Neural progenitor cell (in vitro differentiated cells): Measurements from ENCODE around the gene BBS9. TPM values are rescaled to one million over a fixed set of nuclear protein-coding genes. Genes with fewer than 3 reads are reported as not detected.

ENCODE experiments used
- DNase-seq: peaks from one replicate; pipeline ENCODE4 v3.0.0-alpha.2; 2016; ENCODE audit warnings: low spot score
- H2AFZ ChIP-seq: fragments of 200-600 bp; sonication (generic); replicated peaks from 2 replicates; pipeline ENCODE4 v1.6.1; 2016; ENCODE audit warnings: antibody characterized with exemption
- H3F3A ChIP-seq: fragments of 200-600 bp; sonication (generic); 2 replicates; pipeline ENCODE4 v1.6.1; 2016; ENCODE audit warnings: antibody characterized with exemption, low read depth
- H3K27ac ChIP-seq: fragments of 200-600 bp; sonication (generic); 2 replicates; pipeline ENCODE4 v1.5.1; 2016; ENCODE audit warnings: mild to moderate bottlenecking
- H3K27me3 ChIP-seq: fragments of 200-600 bp; sonication (generic); 2 replicates; pipeline ENCODE4 v1.6.1; 2016; ENCODE audit warnings: mild to moderate bottlenecking, moderate library complexity
- H3K36me3 ChIP-seq: fragments of 200-600 bp; sonication (generic); 2 replicates; pipeline ENCODE4 v1.5.1; 2016
- H3K4me1 ChIP-seq: fragments of 200-600 bp; sonication (generic); 2 replicates; pipeline ENCODE4 v1.6.1; 2016; ENCODE audit warnings: mixed run types
- H3K4me2 ChIP-seq: fragments of 200-600 bp; sonication (generic); 2 replicates; pipeline ENCODE4 v1.6.1; 2016
- H3K4me3 ChIP-seq: fragments of 200-600 bp; sonication (generic); 2 replicates; pipeline ENCODE4 v1.5.1; 2016
- H3K79me2 ChIP-seq: fragments of 200-600 bp; sonication (generic); 2 replicates; pipeline ENCODE4 v1.6.1; 2016; ENCODE audit warnings: low read depth
- H3K9ac ChIP-seq: fragments of 200-600 bp; sonication (generic); 2 replicates; pipeline ENCODE4 v1.6.1; 2016
- H3K9me3 ChIP-seq: fragments of 200-600 bp; sonication (generic); 2 replicates; pipeline ENCODE4 v1.5.1; 2016; ENCODE audit warnings: low read depth
- H4K20me1 ChIP-seq: fragments of 200-600 bp; sonication (generic); 2 replicates; pipeline ENCODE4 v1.6.1; 2016; ENCODE audit warnings: low read depth
- H3K27ac Mint-ChIP-seq: 3 replicates; pipeline ENCODE4 v1.8.0; 2021; ENCODE audit warnings: mixed read lengths
- H3K27me3 Mint-ChIP-seq: 2 replicates; pipeline ENCODE4 v1.8.0; 2022; ENCODE audit warnings: low read depth, mild to moderate bottlenecking, inconsistent platforms, moderate library complexity, mixed read lengths; ENCODE audit not compliant: insufficient read depth
- H3K36me3 Mint-ChIP-seq: 3 replicates; pipeline ENCODE4 v1.8.0; 2021; ENCODE audit warnings: mixed read lengths
- H3K4me1 Mint-ChIP-seq: 3 replicates; pipeline ENCODE4 v1.8.0; 2021; ENCODE audit warnings: mixed read lengths
- H3K4me3 Mint-ChIP-seq: 3 replicates; pipeline ENCODE4 v1.8.0; 2021; ENCODE audit warnings: mild to moderate bottlenecking, moderate library complexity, mixed read lengths
- H3K9me3 Mint-ChIP-seq: 3 replicates; pipeline ENCODE4 v1.8.0; 2020; ENCODE audit warnings: mixed read lengths
- CTCF ChIP-seq: fragments of 200-600 bp; sonication (generic); IDR thresholded peaks from 2 replicates; pipeline ENCODE4 v1.5.1; 2017; ENCODE audit warnings: antibody characterized with exemption, mild to moderate bottlenecking
- EZH2 ChIP-seq: fragments of 200-600 bp; sonication (generic); IDR thresholded peaks from 2 replicates; pipeline ENCODE4 v1.6.1; 2017; ENCODE audit warnings: antibody characterized with exemption, mild to moderate bottlenecking, moderate library complexity
- EZH2phosphoT487 ChIP-seq: fragments of 200-600 bp; sonication (generic); IDR thresholded peaks from 2 replicates; pipeline ENCODE4 v1.6.1; 2017; ENCODE audit warnings: antibody characterized with exemption
- total RNA-seq: library from RNA; depleted of rRNA; stranded (reverse); fragments of >200 nt; gene quantifications from 2 replicates; pipeline ENCODE4 v1.2.3, GENCODE V29; 2015; ENCODE audit warnings: low replicate concordance

The BBS9 gene
- total RNA-seq, 1 donor from 2014 or later = 40.3 TPM

GRCh38 chr7:33457039-33457438 lies 327.7 kb downstream of the BBS9 start:
- H3K9ac ChIP-seq = no peak overlapping the region
- TF ChIP-seq CTCF = no peak
- no peak for TF ChIP-seq EZH2
- no peak for TF ChIP-seq EZH2phosphoT487
- H3K27ac Mint-ChIP-seq = no peak overlapping the region
- peaks cover 3% of the 10 kb centered on the region for H3K9me3 Mint-ChIP-seq
- no peaks in the 10 kb centered on the region for H3K9me3 ChIP-seq
- no peak overlapping the region for H3K4me3 ChIP-seq
- H3K4me1 Mint-ChIP-seq = peaks cover 19% of the 10 kb centered on the region
- H3F3A ChIP-seq = peaks cover 32% of the 10 kb centered on the region
- H3K4me2 ChIP-seq = peak overlapping the region; percentile 50
- H3K27ac ChIP-seq = no peak overlapping the region
- no peaks in the 10 kb centered on the region for H3K79me2 ChIP-seq
- DNase-seq = no peak
- H2AFZ ChIP-seq = no peak overlapping the region
- no peaks in the 10 kb centered on the region for H3K27me3 ChIP-seq
- peaks cover 53% of the 10 kb centered on the region for H3K4me1 ChIP-seq
- no peak overlapping the region for H3K4me3 Mint-ChIP-seq
- no peaks in the 10 kb centered on the region for H4K20me1 ChIP-seq
- H3K36me3 ChIP-seq = no peaks in the 10 kb centered on the region
- H3K27me3 Mint-ChIP-seq = no peaks in the 10 kb centered on the region
- no peaks in the 10 kb centered on the region for H3K36me3 Mint-ChIP-seq

GRCh38 chr7:33458581-33458980 lies 329.2 kb downstream of the BBS9 start:
- no peaks in the 10 kb centered on the region for H4K20me1 ChIP-seq
- no peaks in the 10 kb centered on the region for H3K79me2 ChIP-seq
- peak overlapping the region; percentile 58 for H3K27ac ChIP-seq
- no peaks in the 10 kb centered on the region for H3K9me3 ChIP-seq
- Mint-ChIP-seq H3K9me3 (no peaks in the 10 kb centered on the region), H3K27ac (no peak overlapping the region), H3K4me1 (peaks cover 28% of the 10 kb centered on the region), H3K4me3 (no peak overlapping the region), H3K27me3 (no peaks in the 10 kb centered on the region), H3K36me3 (no peaks in the 10 kb centered on the region)
- H3K27me3 ChIP-seq = no peaks in the 10 kb centered on the region
- H3F3A ChIP-seq = peaks cover 41% of the 10 kb centered on the region
- no peak for DNase-seq
- TF ChIP-seq EZH2 (no peak), EZH2phosphoT487 (no peak), CTCF (no peak)
- H3K9ac ChIP-seq = no peak overlapping the region
- H3K36me3 ChIP-seq = no peaks in the 10 kb centered on the region
- peaks cover 64% of the 10 kb centered on the region for H3K4me1 ChIP-seq
- H3K4me3 ChIP-seq = no peak overlapping the region
- no peak overlapping the region for H2AFZ ChIP-seq
- H3K4me2 ChIP-seq = peak overlapping the region; percentile 50

- H3K27me3 ChIP-seq = no peaks in the 10 kb centered on the region
- H3K36me3 Mint-ChIP-seq = no peaks in the 10 kb centered on the region
Observed at GRCh38 chr7:33459340-33459751, 330.0 kb downstream of the BBS9 start.

More at GRCh38 chr7:33459340-33459751, 330.0 kb downstream of the BBS9 start:
- TF ChIP-seq EZH2 = no peak
- TF ChIP-seq EZH2phosphoT487 = no peak
- peak; percentile 68 for TF ChIP-seq CTCF
- no peaks in the 10 kb centered on the region for H3K9me3 ChIP-seq
- Mint-ChIP-seq H3K4me3 (no peak overlapping the region), H3K9me3 (no peaks in the 10 kb centered on the region), H3K27ac (no peak overlapping the region), H3K4me1 (peaks cover 28% of the 10 kb centered on the region), H3K27me3 (no peaks in the 10 kb centered on the region)
- H2AFZ ChIP-seq = peak overlapping the region; percentile 20
- H4K20me1 ChIP-seq = no peaks in the 10 kb centered on the region
- H3K27ac ChIP-seq = peak overlapping the region; percentile 58
- peak overlapping the region; percentile 50 for H3K4me2 ChIP-seq
- DNase-seq = peak; percentile 70
- H3K4me1 ChIP-seq = peaks cover 72% of the 10 kb centered on the region
- H3K79me2 ChIP-seq = no peaks in the 10 kb centered on the region
- H3K9ac ChIP-seq = no peak overlapping the region
- H3F3A ChIP-seq = peaks cover 41% of the 10 kb centered on the region
- no peaks in the 10 kb centered on the region for H3K36me3 ChIP-seq
- no peak overlapping the region for H3K4me3 ChIP-seq
